Upper lobe of left lung (tissue), 6 donors: ENCODE measurements around the gene AGAP3. TPM values are rescaled to one million over a fixed set of nuclear protein-coding genes. Genes with fewer than 3 reads are reported as not detected.

Experiments used
- ATAC-seq, 2 donors: fragments of 200-7000 bp; cut with Tn5 transposase; one replicate each; pipeline ENCODE4 v1.9.1; 2022; ENCODE audit warnings: mild to moderate bottlenecking in 2 of 2, moderate library complexity in 2 of 2; ENCODE audit not compliant: low FRiP score in 2 of 2
- DNase-seq, 2 donors: peaks; one replicate each; pipeline ENCODE4 v3.0.0-alpha.2; 2019 to 2020
- H3K27ac ChIP-seq, 4 donors: fragments of 200-600 bp; sonication (generic); one replicate each; pipeline ENCODE4 v1.5.1; 2016 to 2019
- H3K27me3 ChIP-seq, 4 donors: fragments of 200-600 bp; sonication (generic); one replicate each; pipeline ENCODE4 v1.5.1; 2017 to 2019
- H3K36me3 ChIP-seq, 4 donors: fragments of 200-600 bp; sonication (generic); one replicate each; pipeline ENCODE4 v1.5.1; 2016 to 2019
- H3K4me1 ChIP-seq, 4 donors: fragments of 200-600 bp; sonication (generic); one replicate each; pipeline ENCODE4 v1.5.1; 2018 to 2019
- H3K4me3 ChIP-seq, 4 donors: fragments of 200-600 bp; sonication (generic); one replicate each; pipeline ENCODE4 v1.5.1; 2017 to 2019; ENCODE audit warnings: mild to moderate bottlenecking in 2 of 4, moderate library complexity in 1 of 4
- H3K9me3 ChIP-seq, 4 donors: fragments of 200-600 bp; sonication (generic); one replicate each; pipeline ENCODE4 v1.5.1; 2018 to 2019
- CTCF ChIP-seq, 6 experiments: fragments of 450-650 bp in 4 of 6; fragments of 200-600 bp in 2 of 6; sonication (generic) in 2 of 6; IDR thresholded peaks; one replicate each; pipeline ENCODE4 v1.5.1; 2016 to 2019; ENCODE audit warnings: antibody characterized with exemption in 6 of 6
- EP300 ChIP-seq, 4 donors: sonication (generic); formaldehyde crosslinking; IDR thresholded peaks; one replicate each; pipeline ENCODE4 v1.5.1; 2017; ENCODE audit warnings: antibody characterized with exemption in 4 of 4, control low read depth in 2 of 4
- POLR2A ChIP-seq, 4 donors: fragments of 450-650 bp; IDR thresholded peaks; one replicate each; pipeline ENCODE4 v1.5.1; 2016 to 2017; ENCODE audit warnings: antibody characterized with exemption in 4 of 4, mild to moderate bottlenecking in 2 of 4
- POLR2AphosphoS5 ChIP-seq, 2 donors: sonication (generic); formaldehyde crosslinking; IDR thresholded peaks; one replicate each; pipeline ENCODE4 v1.5.1; 2017; ENCODE audit warnings: antibody characterized with exemption in 2 of 2
- WGBS, 2 donors: methylation state at CpG; one replicate each; pipeline ENCODE4 v1.1.5; 2017 to 2018; 5-methylcytosine and 5-hydroxymethylcytosine counted together
- total RNA-seq, 6 donors: library from RNA; depleted of rRNA in 4 of 6; stranded (reverse); fragments of >200 nt in 4 of 6; gene quantifications; one replicate each; pipeline versions ENCODE4 v1.1.0 to v1.2.1, GENCODE V29; 2016 to 2021
- donor health status: DM: no; HTN: no; CAD: no; lungs with moderate emphysema.
- donor health status: DM: no; HTN: yes; CAD: no; lungs with severe emphysema.

Gene AGAP3
- total RNA-seq, 6 donors from 2014 or later: 122 to 350 (median 182) TPM

- no peak for ATAC-seq
- TF ChIP-seq POLR2AphosphoS5 (IDR thresholded peaks at IDR 0.05) (no peak), EP300 (IDR thresholded peaks at IDR 0.05) (no peak), CTCF (IDR thresholded peaks at IDR 0.05) (no peak), POLR2A (IDR thresholded peaks at IDR 0.05) (no peak)
- peaks cover 27 to 100% (median 92%) of the 10 kb centered on the region in 4 donors for H3K36me3 ChIP-seq
Observed at GRCh38 chr7:151135866-151136843, 49.9 kb downstream of the AGAP3 start.

DNA sequence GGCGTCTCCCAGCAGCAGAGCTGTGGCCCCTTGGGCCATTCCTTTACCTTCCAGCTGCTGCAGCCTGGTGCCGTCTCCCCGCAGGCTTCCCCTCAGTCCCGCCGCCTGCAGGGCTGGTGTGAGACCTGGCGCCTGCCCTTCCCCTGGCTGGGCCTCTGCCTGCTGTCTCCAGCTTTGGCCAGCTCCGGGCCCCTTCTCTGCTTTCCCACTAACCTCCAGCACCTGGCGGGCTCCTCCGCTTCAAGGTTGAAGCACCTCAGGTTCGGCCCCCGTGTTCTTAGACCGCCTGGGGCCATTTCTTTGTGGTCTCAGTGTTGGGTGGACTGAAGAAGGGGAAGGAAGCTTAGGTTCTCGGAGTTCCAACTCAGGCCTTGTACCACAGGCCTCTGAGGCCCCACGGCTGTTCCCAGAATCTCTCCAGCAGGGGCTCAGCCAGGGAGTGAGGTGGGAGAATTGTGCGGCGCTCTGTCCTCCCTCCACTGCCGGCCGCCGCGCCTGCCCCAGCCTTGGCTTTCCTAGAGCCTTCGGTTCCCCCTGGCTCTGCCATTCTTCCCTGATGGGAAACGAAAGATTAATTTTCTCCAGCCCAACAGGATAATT is 50.9 kb downstream of the AGAP3 start:
- H3K36me3 ChIP-seq: peaks cover 31 to 100% (median 95%) of the 10 kb centered on the region in 4 donors
- no peaks in the 10 kb centered on the region for H3K4me1 ChIP-seq
- DNase-seq (no peak), ATAC-seq (no peak)
- H3K4me3 ChIP-seq: no peak overlapping the region
- no peak overlapping the region for H3K27ac ChIP-seq
- 88% methylated on average over 16 to 22 of the region's 22 CpGs for WGBS, 2 donors
- no peaks in the 10 kb centered on the region for H3K9me3 ChIP-seq
- H3K27me3 ChIP-seq: no peaks in the 10 kb centered on the region
- TF ChIP-seq EP300 (IDR thresholded peaks at IDR 0.05): no peak
- TF ChIP-seq POLR2A (IDR thresholded peaks at IDR 0.05): no peak
- TF ChIP-seq CTCF (IDR thresholded peaks at IDR 0.05): no peak
- no peak for TF ChIP-seq POLR2AphosphoS5 (IDR thresholded peaks at IDR 0.05)

More at GRCh38 chr7:151135866-151136843, 49.9 kb downstream of the AGAP3 start:
- DNase-seq: no peak
- no peak overlapping the region for H3K4me3 ChIP-seq
- no peak overlapping the region for H3K27ac ChIP-seq
- no peaks in the 10 kb centered on the region for H3K27me3 ChIP-seq
- WGBS, 2 donors: 94 to 96% methylated on average over 30 to 33 of the region's 33 CpGs
- H3K4me1 ChIP-seq: no peaks in the 10 kb centered on the region
- H3K9me3 ChIP-seq: no peaks in the 10 kb centered on the region

- 92 to 94% methylated on average over 5 to 11 of the region's 11 CpGs for WGBS, 2 donors
- H3K27me3 ChIP-seq: no peaks in the 10 kb centered on the region
- no peak overlapping the region for H3K4me3 ChIP-seq
- ATAC-seq: no peak
- no peak for DNase-seq
- TF ChIP-seq EP300 (IDR thresholded peaks at IDR 0.05) (no peak), POLR2A (IDR thresholded peaks at IDR 0.05) (no peak), POLR2AphosphoS5 (IDR thresholded peaks at IDR 0.05) (no peak), CTCF (IDR thresholded peaks at IDR 0.05) (no peak)
- H3K36me3 ChIP-seq: peaks cover 34 to 100% (median 95%) of the 10 kb centered on the region in 4 donors
- H3K27ac ChIP-seq: no peak overlapping the region
- no peaks in the 10 kb centered on the region for H3K4me1 ChIP-seq
- no peaks in the 10 kb centered on the region for H3K9me3 ChIP-seq
Observed at GRCh38 chr7:151137791-151138152, 51.5 kb downstream of the AGAP3 start.

GRCh38 chr7:151138153-151138851 is 52.0 kb downstream of the AGAP3 start:
- 89% methylated on average over 23 to 30 of the region's 30 CpGs for WGBS, 2 donors
- Histone ChIP-seq H3K4me1 (no peaks in the 10 kb centered on the region), H3K27me3 (no peaks in the 10 kb centered on the region), H3K9me3 (no peaks in the 10 kb centered on the region), H3K4me3 (no peak overlapping the region), H3K27ac (no peak overlapping the region), H3K36me3 (peaks cover 29 to 100% (median 95%) of the 10 kb centered on the region in 4 donors)
- ATAC-seq (no peak), DNase-seq (no peak)
- TF ChIP-seq POLR2AphosphoS5 (IDR thresholded peaks at IDR 0.05) (no peak), EP300 (IDR thresholded peaks at IDR 0.05) (no peak), POLR2A (IDR thresholded peaks at IDR 0.05) (no peak), CTCF (IDR thresholded peaks at IDR 0.05) (no peak)
